Muscle of arm (tissue), 12 donors: ENCODE data around the gene NAP1L1. TPM values are rescaled to one million over a fixed set of nuclear protein-coding genes. Genes with fewer than 3 reads are reported as not detected.
A peak's percentile ranks its signal among the peaks of the same experiment; 100 is the strongest.

ENCODE experiments used
- DNase-seq: peaks from one replicate; pipeline ENCODE4 v3.0.0-alpha.2; 2013
- polyA plus RNA-seq, 12 donors: library from polyadenylated mRNA; unstranded; fragments of 120-200 nt; gene quantifications; one replicate each; pipeline ENCODE4 v1.2.1, GENCODE V29; 2013; ENCODE audit not compliant: insufficient read length in 12 of 12

Gene NAP1L1
- polyA plus RNA-seq, 12 donors: 159 to 774 (median 494) TPM

DNA sequence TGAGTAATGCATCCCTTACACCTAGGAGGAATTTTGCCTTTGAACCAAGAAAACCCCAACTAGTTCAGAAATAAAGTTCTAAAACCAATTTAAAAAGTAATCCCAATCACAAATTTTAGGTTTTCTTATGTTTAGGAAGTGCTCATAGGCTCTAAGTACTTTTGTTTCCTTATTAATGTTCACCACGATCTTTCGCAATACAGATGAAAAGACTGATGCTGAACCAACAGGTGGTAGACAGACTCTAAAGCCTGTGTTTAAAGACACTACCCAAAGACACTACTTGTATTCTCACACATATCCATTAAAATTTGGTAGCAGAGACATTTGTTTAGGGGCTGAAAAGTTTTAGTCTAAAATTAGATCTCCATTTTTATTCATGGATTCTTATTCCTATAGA, 42.3 kb downstream of the NAP1L1 start:
- no peak for DNase-seq

DNA sequence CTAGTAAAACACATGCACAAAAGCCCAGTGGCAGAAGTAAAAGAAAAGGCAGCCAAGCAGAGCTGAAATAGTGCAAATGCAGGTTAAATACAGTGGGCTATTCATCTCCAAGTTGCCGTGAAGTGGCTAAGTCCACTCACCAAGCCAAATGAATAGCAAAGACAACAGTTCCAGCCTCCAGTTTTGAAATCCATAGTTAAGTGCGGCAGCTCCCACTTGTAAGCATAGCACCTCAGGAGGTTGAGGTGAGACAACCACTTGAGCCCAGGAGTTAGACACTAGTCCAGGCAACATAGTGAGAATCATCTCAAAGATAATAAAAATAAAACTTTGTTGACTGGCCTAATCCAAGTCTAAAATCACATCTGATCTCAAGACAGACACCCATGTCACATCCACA, 43.1 kb downstream of the NAP1L1 start:
- no peak for DNase-seq

DNA sequence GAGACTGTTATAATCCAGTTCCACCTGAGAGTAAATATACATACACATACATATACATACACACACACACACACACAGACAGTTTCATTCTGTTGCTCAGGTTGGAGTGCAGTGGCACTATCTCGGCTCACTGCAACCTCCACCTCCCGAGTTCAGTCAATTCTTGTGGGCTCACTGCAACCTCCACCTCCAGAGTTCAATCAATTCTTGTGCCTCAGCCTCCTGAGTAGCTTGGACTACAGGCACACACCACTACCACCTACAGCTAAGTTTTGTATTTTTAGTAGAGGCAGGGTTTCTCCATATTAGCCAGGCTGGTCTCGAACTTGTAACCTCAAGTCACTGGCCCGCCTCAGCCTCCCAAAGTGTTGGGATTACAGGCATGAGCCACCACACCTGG, 44.0 kb downstream of the NAP1L1 start:
- DNase-seq: no peak

DNA sequence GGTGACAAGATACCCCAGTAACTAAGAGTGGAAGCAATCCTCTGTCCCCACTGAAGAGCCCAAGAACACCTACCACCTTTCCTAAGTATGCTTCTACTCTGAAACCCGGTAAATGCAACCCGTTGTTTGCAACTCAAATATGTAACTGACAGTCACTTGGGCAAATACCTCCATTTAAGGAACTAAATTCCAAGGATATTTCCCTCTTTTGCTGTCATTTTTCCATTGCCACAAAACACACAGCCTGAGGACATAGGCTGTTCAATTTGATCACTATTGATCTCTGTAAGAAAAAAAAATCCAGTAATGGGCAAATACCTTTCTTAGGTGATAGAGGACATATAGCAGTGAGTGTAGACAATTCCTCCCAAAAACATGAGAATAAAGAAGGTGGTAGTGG, 46.3 kb downstream of the NAP1L1 start:
- no peak for DNase-seq

DNA sequence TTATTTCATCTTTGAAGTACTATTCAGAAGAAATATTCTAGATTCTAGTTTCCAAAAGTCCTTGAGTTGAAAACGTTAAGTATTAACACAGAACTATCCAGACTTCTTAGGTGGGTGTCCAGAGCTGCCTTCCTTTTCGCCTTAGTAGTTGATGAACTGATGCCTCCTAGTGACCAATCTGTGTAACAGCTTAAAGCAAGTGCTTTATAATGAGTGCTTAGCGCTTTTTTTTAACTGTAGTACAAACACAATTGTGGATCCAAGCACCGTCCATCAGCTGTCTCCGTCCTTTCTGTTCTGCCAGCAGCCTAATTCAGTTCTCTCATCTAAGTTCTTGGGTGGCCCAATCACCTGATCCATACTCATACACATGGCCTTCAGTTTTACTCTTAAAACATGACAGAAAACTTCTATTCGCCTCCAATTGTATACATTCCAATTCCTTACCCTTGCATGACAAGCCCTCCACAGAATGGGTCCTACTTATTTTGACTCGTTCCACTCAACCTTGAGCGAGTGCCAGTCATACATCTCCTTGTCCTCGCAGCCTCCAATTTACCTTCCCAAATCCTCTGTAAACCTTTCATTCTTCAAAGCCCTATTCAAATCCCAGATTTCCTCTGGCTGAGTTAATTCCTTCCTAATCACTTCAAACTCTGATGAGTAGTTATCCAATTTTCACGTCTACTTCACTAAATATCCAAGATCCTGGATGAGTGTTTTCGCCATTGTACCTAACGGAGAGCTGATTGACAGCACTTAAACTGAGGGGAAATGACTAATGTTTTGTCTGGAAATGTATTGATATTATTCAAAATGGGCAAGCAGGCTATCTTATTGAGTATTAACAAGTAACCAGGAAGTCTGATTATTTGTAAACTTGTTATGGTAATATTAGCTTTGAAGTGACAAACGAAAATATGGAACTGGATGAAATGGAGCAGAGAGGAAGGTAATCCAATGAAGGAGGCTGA, 47.1 kb downstream of the NAP1L1 start:
- peak; percentile 72 for DNase-seq

DNA sequence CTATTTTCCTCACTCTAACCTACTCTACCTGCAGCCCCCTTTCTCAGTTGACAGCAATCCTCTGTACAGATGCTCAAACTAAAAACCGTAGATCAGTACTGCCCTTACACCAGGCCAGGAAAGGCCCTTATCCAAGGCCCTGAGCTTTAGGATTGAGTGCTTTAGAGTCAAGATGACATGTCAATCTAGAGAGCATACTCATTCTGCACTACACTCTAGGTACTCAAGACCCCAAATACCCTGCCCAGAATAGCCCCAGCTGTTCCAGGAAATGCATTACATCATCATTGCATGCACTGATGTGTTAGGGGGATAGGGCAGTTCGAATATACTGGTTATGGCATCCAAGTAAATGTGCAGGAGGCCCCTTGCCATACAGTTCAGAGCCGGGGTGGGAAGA, 49.4 kb downstream of the NAP1L1 start:
- DNase-seq: no peak

DNA sequence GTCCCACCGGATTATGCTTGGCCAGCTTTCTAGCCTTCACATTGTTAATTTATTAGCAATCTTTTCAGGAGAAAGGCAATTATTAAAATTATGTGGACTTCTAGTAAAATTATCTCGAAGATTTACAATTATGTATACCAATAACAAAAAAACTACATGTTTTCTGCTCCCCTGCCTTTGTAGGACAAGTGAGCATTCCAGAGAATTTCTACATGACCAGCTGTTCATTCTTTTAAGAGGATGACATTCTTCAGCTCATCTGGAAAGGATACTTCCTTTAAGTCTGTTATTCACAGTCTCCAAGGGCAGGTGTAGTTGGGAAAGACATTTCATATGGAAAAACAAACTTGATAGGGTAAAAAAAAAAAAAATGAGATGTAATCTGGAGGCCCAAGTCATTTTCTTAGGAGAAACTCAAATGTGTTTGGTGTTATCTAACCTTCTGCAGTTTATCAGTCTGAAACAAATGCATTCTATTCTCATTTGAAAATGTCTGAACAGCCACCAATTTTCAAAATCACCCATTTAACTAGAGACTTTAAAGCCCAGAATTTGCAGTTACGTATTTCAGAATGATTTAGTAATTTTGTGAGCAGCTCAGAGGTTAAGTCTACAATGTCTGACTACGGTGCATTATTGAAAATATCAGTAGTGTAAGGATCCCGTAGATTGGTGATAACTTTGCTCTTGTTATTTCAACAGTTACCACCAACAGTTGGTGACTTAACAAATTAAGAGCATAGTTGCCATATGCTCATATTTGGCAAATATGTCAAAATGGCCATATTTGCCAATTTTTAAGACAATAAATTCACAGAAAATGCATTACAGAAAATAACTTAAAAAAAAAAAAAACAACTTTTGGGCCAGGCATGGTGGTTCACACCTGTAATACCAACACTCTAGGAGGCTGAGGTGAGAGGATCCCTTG, 51.1 kb downstream of the NAP1L1 start:
- peak; percentile 44 for DNase-seq

DNA sequence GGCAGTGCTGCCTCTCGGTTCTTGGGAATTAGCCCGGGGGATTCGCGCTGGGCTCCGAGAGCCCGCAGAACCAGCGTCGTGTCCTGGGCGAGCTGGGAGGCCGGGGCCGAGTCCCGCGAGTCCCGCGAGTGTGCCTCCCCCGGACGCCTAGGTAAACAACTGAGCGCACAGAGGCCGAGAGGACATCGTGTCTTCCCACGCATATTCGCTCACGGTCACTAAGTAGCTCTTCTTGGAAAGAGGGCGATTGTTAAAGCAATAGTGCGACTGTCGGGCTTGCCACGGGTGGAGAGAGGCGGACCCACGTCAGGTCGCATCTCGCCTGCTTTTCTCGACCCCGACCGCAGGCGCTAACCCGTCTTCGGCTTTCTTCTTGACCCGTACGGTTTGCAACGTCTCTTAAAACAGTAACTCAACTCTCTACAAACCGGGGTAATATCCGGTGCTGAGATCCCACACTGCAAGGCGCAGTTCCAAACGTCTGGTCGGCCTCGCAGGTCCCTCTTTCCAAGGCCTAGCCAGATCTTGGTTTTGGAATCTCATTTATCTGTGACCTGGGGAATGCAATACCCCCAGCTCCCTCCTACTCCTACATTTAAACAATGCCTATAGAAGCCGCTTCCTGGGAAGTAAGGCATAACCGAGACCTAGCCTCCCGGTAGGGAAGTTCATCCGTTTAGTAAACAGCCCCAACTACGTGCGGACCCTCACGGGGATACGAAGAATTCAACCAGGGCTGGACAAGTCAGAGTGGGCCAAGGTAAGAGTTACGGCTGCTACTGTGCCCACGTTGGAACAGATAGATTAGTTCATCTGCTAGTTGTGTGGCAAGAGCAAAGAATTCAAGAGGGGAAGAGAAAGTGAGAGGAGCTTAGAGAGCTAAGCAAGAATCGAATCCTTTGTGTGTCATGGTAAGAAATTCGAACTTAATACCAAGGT, 52.2 kb downstream of the NAP1L1 start:
- DNase-seq: peak; percentile 81

DNA sequence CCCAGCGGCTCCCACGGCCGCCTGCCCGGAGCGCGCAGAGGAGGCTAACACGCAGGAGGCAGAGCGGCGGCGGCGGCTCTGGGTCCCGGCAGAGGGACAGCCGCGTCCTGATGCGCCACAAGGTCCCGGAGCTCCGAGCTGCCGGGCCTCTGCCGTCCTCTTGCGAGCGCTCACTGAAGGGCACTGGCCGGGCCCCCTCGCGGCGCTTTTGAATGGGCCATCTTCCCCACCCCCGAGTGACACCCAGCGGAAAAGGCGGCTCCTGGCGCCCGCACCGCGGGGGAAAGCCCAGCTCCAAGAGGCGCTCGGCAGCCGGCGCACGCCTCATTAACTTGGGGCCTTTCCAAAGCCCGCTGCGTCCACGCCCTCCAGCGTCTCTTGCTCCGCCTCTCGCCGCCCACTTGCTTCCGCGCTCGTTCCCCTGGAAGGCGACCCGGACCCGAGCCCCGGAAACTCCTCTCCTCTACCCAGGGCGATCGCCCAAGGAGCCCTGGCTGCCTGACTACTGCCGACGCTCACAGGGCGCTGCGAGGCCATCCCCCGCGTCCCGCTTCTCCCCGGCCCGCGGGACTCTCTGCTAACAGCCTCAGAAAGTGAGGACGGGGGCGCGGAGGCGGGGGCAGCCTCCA, 53.0 kb downstream of the NAP1L1 start, which contains the start of gene PHLDA1:
Gene PHLDA1 (minus strand): TSS at position 363 of the 629 bp plus-strand sequence.
- DNase-seq: peak; percentile 95

DNA sequence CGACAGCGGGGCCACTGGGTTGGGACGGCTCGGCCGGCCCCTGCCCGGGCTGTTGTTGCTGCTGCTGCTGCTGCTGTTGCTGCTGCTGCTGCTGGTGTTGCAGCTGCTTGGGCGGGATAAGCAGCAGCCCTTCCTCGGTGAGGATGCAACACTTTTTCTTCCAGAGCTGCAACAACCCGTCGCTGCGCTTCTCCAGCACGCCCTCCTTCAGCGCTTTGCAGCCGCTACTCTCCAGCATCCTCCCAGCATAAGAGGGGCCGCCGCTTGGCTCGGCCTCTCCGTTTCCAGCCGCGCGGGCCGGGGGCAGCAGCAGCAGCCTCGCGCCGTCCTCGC, 53.4 kb downstream of the NAP1L1 start:
- peak; percentile 55 for DNase-seq

DNA sequence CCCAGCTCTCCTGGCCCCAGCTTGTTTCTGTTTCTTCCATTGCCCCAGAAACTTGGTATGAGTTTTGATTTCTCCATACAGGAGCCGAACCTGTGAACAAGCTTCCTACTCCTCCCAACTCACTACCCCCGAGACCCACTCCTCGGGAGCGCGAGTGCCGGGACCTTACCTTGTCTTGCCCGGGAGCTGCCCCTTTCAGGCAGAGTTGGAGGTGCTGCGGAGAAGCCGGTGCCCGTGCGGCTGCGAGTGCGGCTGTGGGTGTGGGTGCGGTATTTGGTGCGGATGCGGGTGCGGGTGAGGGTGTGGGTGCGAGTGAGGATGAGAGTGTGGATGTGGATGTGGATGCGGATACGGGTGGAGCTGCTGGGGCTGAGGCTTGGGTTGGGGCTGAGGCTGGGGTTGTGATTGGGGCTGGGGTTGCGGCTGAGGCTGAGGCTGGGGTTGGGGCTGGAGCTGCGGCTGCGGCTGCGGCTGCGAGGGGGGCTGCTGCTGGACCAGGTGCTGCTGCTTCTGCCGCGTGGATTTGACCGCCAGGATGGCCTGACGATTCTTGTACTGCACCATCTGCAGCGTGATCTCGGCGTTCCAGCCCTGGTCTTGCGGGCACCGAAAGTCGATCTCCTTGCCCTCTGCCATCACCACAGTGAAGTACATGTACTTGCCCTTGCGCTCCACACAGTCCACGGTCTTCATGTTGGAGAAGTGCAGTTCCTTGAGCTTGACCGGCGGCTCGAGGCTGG, 54.0 kb downstream of the NAP1L1 start:
- peak; percentile 43 for DNase-seq

DNA sequence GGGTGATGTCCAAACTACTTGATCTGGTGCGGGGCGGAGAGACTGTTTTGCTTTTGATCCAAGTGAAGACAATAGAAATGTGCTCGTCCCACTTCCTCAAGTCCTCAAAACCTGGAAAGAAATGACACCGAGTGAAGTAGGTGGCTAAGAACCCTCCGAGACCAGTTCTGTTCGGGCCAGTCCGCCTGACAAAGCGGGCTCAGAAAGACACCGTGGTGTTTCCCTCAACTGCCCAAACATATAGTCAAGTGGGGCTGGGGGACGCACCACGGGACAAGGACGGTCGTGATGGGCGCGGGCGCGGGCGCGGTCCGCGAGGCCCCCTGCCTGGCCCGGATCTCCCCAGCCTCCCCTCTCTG, 54.5 kb downstream of the NAP1L1 start:
- peak; percentile 53 for DNase-seq

DNA sequence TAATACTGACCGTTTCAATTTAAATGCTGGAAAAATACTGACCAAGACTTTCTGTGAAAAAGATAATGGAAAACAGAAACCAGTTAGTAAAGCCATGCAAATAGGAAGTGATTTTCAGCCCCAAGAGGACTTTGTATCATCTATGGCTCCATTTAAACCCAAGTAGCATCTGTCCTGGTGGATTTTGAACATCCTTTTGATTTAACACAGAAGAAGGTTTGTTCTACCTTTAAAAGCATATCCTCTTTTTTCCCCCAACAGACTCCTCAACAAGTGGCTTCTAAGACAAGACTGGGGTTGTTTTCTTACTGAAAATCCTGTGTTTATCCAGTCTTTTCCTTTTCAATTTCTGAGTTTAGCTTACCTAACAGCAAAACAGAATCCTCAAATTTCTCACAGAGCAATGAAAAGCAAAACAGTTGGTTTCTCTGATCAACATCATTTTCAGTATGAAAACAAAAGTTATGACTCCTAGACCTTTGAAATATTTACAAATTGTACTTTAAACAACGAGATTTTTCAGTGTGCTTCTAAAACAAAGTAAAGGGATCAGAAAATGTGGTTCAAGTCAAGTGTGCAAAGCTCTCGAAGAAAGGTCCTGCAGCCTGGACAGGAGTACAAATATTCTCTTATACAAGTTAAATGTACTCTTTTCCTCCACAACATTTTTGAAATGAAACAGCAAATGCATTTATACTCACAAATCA, 55.8 kb downstream of the NAP1L1 start:
- no peak for DNase-seq

DNA sequence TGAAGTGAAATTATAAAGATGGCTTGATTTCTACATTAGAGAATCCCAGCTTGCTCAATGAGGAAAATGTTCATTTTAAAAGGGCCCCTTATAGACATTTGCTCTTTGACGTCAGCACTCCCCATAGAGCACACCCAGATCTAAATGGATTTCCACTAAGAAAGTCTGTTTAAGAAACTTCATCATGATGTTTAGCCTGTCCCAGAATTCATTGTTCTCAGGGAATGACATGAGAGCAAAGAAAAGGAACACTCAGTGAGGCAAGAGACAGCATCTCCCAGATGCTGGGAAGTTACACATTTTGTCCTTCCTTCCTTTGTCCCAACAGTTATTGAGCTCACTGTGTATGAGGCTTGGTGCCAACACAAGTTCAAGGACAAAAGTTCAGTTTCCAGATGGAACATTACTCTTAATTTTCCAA, 57.8 kb downstream of the NAP1L1 start:
- no peak for DNase-seq

DNA sequence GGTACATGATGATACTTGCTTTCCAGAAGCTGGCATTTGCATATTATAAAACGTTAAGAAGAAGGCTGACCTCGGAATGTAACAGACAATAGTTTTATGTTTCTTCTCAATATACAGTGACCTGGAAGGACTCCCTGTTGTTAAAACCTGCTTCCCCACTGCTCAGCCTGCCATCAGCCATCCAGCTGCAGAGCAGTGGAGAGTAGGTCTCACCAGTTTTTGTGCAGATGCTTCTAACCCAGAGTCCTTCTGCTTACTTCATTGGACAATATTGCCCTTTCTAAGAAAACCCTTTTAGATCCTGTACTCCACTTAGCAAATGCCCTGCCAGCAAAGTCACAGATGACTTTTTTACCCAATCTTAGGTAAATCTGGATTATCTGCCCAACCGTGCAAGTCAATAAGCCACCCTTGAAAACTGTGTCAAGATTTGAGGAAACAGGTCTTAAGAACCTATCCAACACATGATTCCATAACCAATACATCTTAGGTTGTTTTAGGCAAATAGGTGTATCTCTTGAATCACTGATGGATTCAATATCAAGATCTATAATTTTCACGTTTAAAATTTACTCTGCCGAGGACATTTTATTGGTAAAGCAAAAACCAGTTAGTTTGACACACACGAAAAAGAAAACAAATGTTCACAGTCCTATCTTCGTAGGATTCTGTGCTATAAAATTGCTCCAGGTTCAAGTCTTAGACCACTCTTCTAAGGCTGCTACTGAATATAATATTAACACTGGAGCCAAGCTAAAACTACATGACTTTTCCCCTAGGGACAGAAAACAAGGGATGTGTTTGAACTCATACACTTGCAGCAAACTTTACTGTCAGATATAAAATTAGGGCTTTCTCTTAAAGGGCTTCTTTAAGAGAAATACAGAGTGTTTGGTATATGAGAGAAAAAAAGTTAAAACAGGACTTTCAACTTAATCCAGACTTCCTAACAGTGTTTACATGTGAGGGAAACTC, 58.6 kb downstream of the NAP1L1 start:
- DNase-seq: no peak

DNA sequence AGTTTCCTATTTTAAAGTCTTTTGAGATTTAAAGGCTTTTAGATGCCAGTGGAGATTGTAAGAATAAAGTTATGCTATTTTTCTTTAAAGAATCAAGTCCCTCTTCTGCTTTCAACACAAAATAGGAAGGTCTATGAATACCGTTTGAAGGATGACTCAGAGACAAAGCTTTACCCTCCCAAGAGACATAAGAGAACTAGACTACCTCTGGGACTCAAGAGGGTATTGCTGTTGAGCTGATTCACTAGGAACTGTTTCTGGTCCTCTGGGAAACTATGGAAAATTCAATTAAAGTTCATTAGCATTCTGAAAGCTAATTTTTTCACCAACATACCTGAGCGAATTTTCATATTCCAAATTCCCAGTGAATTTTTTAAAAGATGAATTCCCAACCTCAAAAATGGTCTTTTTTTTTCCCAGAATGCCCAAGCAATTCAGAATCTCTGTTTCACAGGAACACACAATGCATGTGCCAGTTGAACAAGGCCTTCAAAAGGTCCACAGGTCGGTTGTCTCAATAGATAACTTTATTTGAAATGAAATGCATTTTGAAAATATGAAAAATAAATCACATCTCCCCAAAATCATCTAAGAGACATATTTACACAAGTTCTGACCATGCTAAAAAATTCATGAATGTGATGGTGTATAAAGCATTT, 59.4 kb downstream of the NAP1L1 start:
- no peak for DNase-seq

DNA sequence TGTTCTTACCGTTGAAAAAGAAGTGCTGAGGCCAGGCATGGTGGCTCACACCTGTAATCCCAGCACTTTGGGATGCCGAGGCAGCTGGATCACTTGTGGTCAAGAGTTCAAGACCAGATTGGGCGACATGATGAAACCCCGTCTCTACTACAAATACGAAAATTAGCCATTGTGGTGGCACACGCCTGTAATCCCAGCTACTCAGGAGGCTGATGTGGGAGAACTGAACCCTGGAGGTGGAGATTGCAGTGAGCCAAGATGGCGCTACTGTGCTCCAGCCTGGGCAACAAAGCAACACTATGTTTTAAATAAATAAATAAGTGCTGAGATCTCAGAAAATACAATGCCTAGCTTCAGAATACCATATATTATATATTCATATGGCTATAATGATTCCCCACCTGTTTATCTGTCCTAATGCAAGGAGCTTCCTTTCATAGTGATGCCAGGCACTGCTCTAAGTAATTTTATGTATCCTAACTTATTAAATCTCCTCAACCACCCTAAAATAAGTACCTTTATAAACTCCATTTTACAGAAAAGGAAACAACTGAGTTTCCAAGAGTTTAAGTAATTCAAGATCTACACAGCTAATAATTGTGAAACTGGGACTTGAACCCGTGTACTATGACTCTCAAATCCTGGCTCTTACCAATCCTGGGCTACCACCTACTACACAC, 60.2 kb downstream of the NAP1L1 start:
- no peak for DNase-seq
